Measurements from ENCODE around the gene BHLHE41. TPM values are rescaled to one million over a fixed set of nuclear protein-coding genes. Genes with fewer than 3 reads are reported as not detected.

The BHLHE41 gene
- polyA plus RNA-seq, 1 donor (not counting 4 experiments of a cell fraction or from before 2014, with no cell fraction given): 1.4 TPM

- Histone ChIP-seq H3K79me2 (ENCODE audit: control insufficient read depth, insufficient read depth, low read length) (no peaks in the 10 kb centered on the region), H3K4me3 (ENCODE audit: control insufficient read depth in 2 of 3, extremely low read depth in 1 of 3, insufficient read depth in 2 of 3, low read depth in 1 of 3, low read length in 3 of 3) (peak overlapping the region; percentile 45 to 74 (median 66)), H2AFZ (ENCODE audit: control insufficient read depth, low read length) (peak overlapping the region; percentile 67), H3K4me1 (ENCODE audit: control insufficient read depth, extremely low read depth, insufficient read depth, low read length) (peaks cover 13% of the 10 kb centered on the region), H3K4me2 (ENCODE audit: control insufficient read depth, extremely low read depth, insufficient read depth, low read depth, low read length) (peak overlapping the region; percentile 95), H3K27ac (ENCODE audit: control insufficient read depth, insufficient read depth, low read length) (no peak overlapping the region), H4K20me1 (ENCODE audit: control insufficient read depth, extremely low read depth, insufficient read depth, low read length) (no peaks in the 10 kb centered on the region), H3K27me3 (ENCODE audit: control insufficient read depth, extremely low read depth, insufficient read depth, low read length) (peaks cover 21% of the 10 kb centered on the region), H3K9me3 (ENCODE audit: control insufficient read depth, low read depth, low read length) (no peaks in the 10 kb centered on the region), H3K9ac (ENCODE audit: control insufficient read depth, extremely low read depth, insufficient read depth, low read length) (peak overlapping the region; percentile 62), H3K36me3 (ENCODE audit: control insufficient read depth in 2 of 2, extremely low read depth in 1 of 2, insufficient read depth in 2 of 2, low read length in 2 of 2) (no peaks in the 10 kb centered on the region), H3K9me1 (ENCODE audit: control insufficient read depth, extremely low read depth, insufficient read depth, low read length) (no peaks in the 10 kb centered on the region)
- dilution Hi-C loops (cut with MboI; ENCODE audit: extremely low pct_ligation_motif_present, low sequenced_read_pairs): no loop called here
- TF ChIP-seq EZH2 (IDR thresholded peaks at IDR 0.05; ENCODE audit: low read length) (no peak), CTCF (optimal IDR thresholded peaks at IDR 0.05 in 1 of 3, IDR thresholded peaks at IDR 0.05 in 1 of 3, conservative IDR thresholded peaks at IDR 0.05 in 1 of 3; ENCODE audit: extremely low read depth in 1 of 3, insufficient read depth in 2 of 3, low read length in 3 of 3) (peak in 1 of 3 experiments; percentile 6)
- DNase-seq (ENCODE audit: low read depth, low spot score) (no peak), FAIRE-seq (no peak)
Observed at GRCh38 chr12:26122061-26122680, 2.7 kb downstream of the BHLHE41 start.

GRCh38 chr12:26121323-26122060 lies 3.3 kb downstream of the BHLHE41 start:
- no peak for DNase-seq (ENCODE audit: low read depth, low spot score)
- Histone ChIP-seq H3K4me1 (ENCODE audit: control insufficient read depth, extremely low read depth, insufficient read depth, low read length) (peaks cover 12% of the 10 kb centered on the region), H3K36me3 (ENCODE audit: control insufficient read depth in 2 of 2, extremely low read depth in 1 of 2, insufficient read depth in 2 of 2, low read length in 2 of 2) (no peaks in the 10 kb centered on the region), H3K9ac (ENCODE audit: control insufficient read depth, extremely low read depth, insufficient read depth, low read length) (peak overlapping the region; percentile 62), H4K20me1 (ENCODE audit: control insufficient read depth, extremely low read depth, insufficient read depth, low read length) (no peaks in the 10 kb centered on the region), H3K9me3 (ENCODE audit: control insufficient read depth, low read depth, low read length) (no peaks in the 10 kb centered on the region), H3K27ac (ENCODE audit: control insufficient read depth, insufficient read depth, low read length) (no peak overlapping the region), H3K4me2 (ENCODE audit: control insufficient read depth, extremely low read depth, insufficient read depth, low read depth, low read length) (peak overlapping the region; percentile 76), H3K79me2 (ENCODE audit: control insufficient read depth, insufficient read depth, low read length) (no peaks in the 10 kb centered on the region), H3K27me3 (ENCODE audit: control insufficient read depth, extremely low read depth, insufficient read depth, low read length) (peaks cover 21% of the 10 kb centered on the region), H3K9me1 (ENCODE audit: control insufficient read depth, extremely low read depth, insufficient read depth, low read length) (no peaks in the 10 kb centered on the region), H2AFZ (ENCODE audit: control insufficient read depth, low read length) (peak overlapping the region; percentile 67), H3K4me3 (ENCODE audit: control insufficient read depth in 2 of 3, extremely low read depth in 1 of 3, insufficient read depth in 2 of 3, low read depth in 1 of 3, low read length in 3 of 3) (peak overlapping the region; percentile 45 to 69 (median 66))
- peak; percentile 34 for FAIRE-seq
- TF ChIP-seq EZH2 (IDR thresholded peaks at IDR 0.05; ENCODE audit: low read length) (peak; percentile 62), CTCF (optimal IDR thresholded peaks at IDR 0.05 in 1 of 3, IDR thresholded peaks at IDR 0.05 in 1 of 3, conservative IDR thresholded peaks at IDR 0.05 in 1 of 3; ENCODE audit: extremely low read depth in 1 of 3, insufficient read depth in 2 of 3, low read length in 3 of 3) (no peak)
- dilution Hi-C loops (cut with MboI; ENCODE audit: extremely low pct_ligation_motif_present, low sequenced_read_pairs): no loop called here
